IPS DF 6.9 (cell line): ENCODE data around the gene PLCH2.

Experiments used
- DNase-seq: peaks from one replicate; pipeline ENCODE4 v3.0.0-alpha.2; 2013; ENCODE audit warnings: low read depth, low spot score
- H3K27ac ChIP-seq: one replicate; pipeline ENCODE4 v1.5.1; 2013; ENCODE audit warnings: low read length, control low read depth
- H3K27me3 ChIP-seq: 2 replicates; pipeline ENCODE4 v1.6.1; 2013; ENCODE audit warnings: mild to moderate bottlenecking, low read length; ENCODE audit not compliant: control insufficient read depth, insufficient read depth
- H3K36me3 ChIP-seq: 2 replicates; pipeline ENCODE4 v1.6.1; 2013; ENCODE audit warnings: low read length; ENCODE audit not compliant: control insufficient read depth, insufficient read depth
- H3K4me1 ChIP-seq: 2 replicates; pipeline ENCODE4 v1.6.1; 2013; ENCODE audit warnings: low read length; ENCODE audit not compliant: control insufficient read depth, insufficient read depth
- H3K4me3 ChIP-seq: 2 replicates; pipeline ENCODE4 v1.5.1; 2013; ENCODE audit warnings: mild to moderate bottlenecking, low read length
- H3K9me3 ChIP-seq: 2 replicates; pipeline ENCODE4 v1.6.1; 2013; ENCODE audit warnings: low read length, inconsistent platforms; ENCODE audit not compliant: control insufficient read depth, insufficient read depth
- WGBS: extraction: QIAGEN DNeasy Blood & Tissue Kit; methylation state at CpG from one replicate; pipeline ENCODE4 v1.1.7; 2013; ENCODE audit warnings: mixed read lengths, missing lambda C conversion rate; ENCODE audit not compliant: insufficient read length, insufficient coverage; 5-methylcytosine and 5-hydroxymethylcytosine counted together

Gene PLCH2

DNA sequence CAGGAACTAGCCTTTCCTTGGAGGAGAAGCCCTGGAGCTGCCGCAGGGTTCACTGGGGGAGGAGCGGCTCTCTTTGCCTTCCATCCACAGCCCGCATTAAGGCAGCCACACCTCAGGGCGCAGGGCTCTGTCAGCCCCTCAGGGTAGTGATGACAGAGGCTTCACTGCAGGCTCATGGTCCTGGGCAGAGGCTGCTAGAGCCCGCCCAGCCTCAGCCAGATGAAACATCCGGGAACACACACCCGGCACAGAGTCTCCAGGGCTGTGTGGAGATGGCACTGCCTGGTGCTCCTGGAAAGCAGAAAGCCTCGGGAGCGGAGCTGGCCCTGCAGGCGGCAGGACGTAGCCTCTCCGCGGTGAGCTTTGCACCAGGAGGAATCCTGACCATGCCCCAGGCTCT is 34.3 kb upstream of the PLCH2 start:
- Histone ChIP-seq H3K27ac (no peak overlapping the region), H3K36me3 (no peaks in the 10 kb centered on the region; the same call in 1 of the 2 replicates), H3K4me1 (no peaks in the 10 kb centered on the region), H3K9me3 (no peaks in the 10 kb centered on the region), H3K4me3 (no peak overlapping the region), H3K27me3 (peaks cover 17% of the 10 kb centered on the region)
- DNase-seq, result no peak
- no CpG with 5 or more reads among the region's 13 CpGs for WGBS

DNA sequence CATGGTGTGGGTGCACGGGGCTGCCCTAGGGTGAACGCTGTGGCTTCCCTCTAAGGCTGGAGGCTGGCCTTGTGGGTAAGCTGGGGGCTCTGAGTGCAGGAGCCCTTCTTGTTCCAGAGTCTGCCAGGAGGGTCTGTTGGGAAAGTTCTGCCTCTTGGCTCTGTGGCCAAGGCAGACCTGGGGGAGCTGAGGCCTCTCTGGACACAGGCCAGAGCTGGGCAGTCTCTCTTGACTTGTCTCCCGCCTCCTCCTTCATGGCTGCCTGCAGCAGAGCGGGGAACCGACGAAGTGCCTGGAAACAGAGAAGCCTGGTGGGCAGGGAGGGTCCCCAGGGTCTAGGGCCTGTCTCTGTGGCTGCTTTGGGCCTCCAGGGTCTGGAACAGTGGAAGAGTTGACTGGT is 33.4 kb upstream of the PLCH2 start:
- DNase-seq, result no peak
- no CpG with 5 or more reads among the region's 6 CpGs for WGBS
- Histone ChIP-seq H3K4me3 (no peak overlapping the region), H3K4me1 (peaks cover 2% of the 10 kb centered on the region; the same call in 1 of the 2 replicates), H3K36me3 (no peaks in the 10 kb centered on the region; the same call in 1 of the 2 replicates), H3K9me3 (no peaks in the 10 kb centered on the region), H3K27ac (no peak overlapping the region), H3K27me3 (peaks cover 17% of the 10 kb centered on the region)

- Histone ChIP-seq H3K9me3 (no peaks in the 10 kb centered on the region), H3K36me3 (no peaks in the 10 kb centered on the region; the same call in 1 of the 2 replicates), H3K4me1 (peaks cover 2% of the 10 kb centered on the region; the same call in 1 of the 2 replicates), H3K27ac (no peak overlapping the region), H3K27me3 (peaks cover 17% of the 10 kb centered on the region), H3K4me3 (peak overlapping the region; percentile 14; the same call in 1 of the 2 replicates)
- WGBS, result no CpG with 5 or more reads among the region's 107 CpGs
- DNase-seq, result no peak
Observed at GRCh38 chr1:2443277-2444137, 32.6 kb upstream of the PLCH2 start.

DNA sequence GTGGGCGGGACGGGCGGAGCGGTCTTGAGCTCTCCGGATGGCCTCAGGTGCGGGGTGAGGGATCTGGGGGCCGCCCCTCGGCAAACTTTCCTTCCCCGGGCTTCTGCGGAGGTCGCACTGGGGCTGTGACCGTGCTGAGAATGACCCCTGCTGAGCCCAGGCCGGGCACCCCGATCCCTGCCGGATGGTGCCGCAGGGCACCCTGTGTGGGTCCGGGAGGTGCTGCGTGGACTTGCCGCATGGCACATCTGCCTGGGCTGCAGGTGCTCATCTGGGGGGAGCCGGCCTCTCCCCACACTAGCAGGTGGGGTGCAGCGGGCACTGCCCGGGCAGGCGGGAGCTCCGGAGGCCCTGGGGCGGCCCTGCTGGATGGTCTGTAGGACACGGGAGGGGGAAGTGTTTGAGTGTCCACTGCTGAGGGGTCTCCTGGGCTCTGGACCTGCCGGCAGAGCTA is 31.9 kb upstream of the PLCH2 start:
- Histone ChIP-seq H3K4me3 (peak overlapping the region; percentile 14; the same call in 1 of the 2 replicates), H3K4me1 (peaks cover 2% of the 10 kb centered on the region; the same call in 1 of the 2 replicates), H3K27me3 (peaks cover 17% of the 10 kb centered on the region), H3K27ac (no peak overlapping the region), H3K36me3 (no peaks in the 10 kb centered on the region; the same call in 1 of the 2 replicates), H3K9me3 (no peaks in the 10 kb centered on the region)
- no peak for DNase-seq
- no CpG with 5 or more reads among the region's 27 CpGs for WGBS

DNA sequence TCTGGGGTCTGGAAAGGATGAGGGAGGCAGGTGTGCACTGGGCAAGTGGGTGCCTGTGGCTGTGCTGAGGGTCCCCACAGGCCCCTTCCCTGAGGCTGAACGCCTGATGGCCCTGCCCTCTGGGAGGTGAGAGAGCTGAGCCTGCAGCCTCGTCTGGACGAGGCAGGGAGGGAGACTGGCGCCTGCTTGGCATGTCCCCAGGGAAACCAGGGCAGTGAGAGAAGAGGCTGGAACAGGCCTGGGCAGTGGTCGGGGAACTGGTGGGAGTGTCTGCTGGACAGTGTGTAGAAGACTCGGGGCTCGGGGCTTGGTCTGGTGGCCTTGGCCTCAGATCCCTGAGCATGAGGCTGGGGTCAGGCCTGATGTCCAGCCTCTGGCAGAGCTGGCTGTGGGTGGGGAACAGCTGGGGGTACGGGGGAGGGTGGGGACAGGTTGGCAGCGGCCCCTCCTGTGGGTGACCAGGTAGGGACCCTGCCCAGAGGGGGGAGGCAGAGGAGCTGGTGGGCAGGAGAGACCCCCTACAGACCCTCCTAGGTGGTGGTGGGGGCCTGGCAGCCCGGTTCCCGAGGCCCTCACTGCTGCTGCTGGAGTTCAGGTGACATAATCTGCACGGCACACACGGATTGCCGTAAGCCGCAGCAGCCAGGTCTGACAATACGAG is 30.8 kb upstream of the PLCH2 start:
- Histone ChIP-seq H3K4me3 (no peak overlapping the region), H3K36me3 (no peaks in the 10 kb centered on the region; the same call in 1 of the 2 replicates), H3K4me1 (peaks cover 2% of the 10 kb centered on the region; the same call in 1 of the 2 replicates), H3K9me3 (no peaks in the 10 kb centered on the region), H3K27ac (no peak overlapping the region), H3K27me3 (peaks cover 17% of the 10 kb centered on the region)
- no CpG with 5 or more reads among the region's 16 CpGs for WGBS
- no peak for DNase-seq

DNA sequence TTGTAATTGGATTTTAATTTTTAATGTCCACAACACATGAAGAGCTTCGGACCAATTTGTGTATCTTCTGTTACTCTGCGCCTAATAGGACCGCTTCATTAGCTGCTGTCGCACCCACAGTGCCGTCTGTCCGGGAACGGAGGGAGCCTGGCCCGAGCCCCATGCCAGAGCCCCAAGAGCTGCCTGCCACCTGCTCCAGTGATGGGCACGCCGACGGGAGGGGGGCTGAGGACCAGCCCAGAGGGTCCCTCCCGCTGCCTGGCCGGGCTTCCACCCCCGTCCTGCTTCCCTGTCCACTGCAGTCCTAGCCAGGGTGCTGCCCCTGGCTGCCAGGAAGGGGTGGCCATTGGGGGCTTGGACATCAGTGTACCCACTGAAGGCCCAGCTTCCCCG is 30.3 kb upstream of the PLCH2 start:
- DNase-seq, result no peak
- no peaks in the 10 kb centered on the region for H3K9me3 ChIP-seq
- H3K27me3 ChIP-seq, result peaks cover 17% of the 10 kb centered on the region
- H3K4me1 ChIP-seq, result peaks cover 2% of the 10 kb centered on the region; the same call in 1 of the 2 replicates
- H3K27ac ChIP-seq, result no peak overlapping the region
- no peak overlapping the region for H3K4me3 ChIP-seq
- no CpG with 5 or more reads among the region's 15 CpGs for WGBS
- H3K36me3 ChIP-seq, result no peaks in the 10 kb centered on the region; the same call in 1 of the 2 replicates

DNA sequence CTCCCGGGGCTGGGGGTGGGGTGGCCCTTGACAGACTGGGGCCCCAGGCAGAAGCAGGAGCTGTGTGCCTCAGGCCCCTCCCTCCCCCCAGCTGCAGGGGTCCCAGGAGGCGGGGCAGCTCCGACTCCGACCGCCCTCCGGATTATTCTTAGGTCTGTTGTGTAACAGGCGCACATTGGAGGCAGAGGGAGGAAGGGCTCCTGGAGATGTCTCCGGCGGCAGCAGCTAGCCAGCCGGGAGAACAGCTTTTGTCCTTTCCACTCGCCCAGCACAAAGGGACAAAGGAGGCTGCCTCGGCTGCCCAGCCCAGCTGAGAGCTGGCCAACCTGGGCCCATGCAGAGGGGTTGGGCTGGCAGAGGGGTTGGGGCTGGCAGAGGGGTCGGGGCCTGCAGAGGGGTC is 29.7 kb upstream of the PLCH2 start:
- DNase-seq, result no peak
- Histone ChIP-seq H3K36me3 (no peaks in the 10 kb centered on the region; the same call in 1 of the 2 replicates), H3K9me3 (no peaks in the 10 kb centered on the region), H3K4me1 (peaks cover 2% of the 10 kb centered on the region; the same call in 1 of the 2 replicates), H3K27me3 (peaks cover 17% of the 10 kb centered on the region), H3K27ac (no peak overlapping the region), H3K4me3 (no peak overlapping the region)
- no CpG with 5 or more reads among the region's 13 CpGs for WGBS

GRCh38 chr1:2446861-2447260 is 29.2 kb upstream of the PLCH2 start:
- Histone ChIP-seq H3K4me3 (no peak overlapping the region), H3K36me3 (no peaks in the 10 kb centered on the region; the same call in 1 of the 2 replicates), H3K9me3 (no peaks in the 10 kb centered on the region), H3K27ac (no peak overlapping the region), H3K4me1 (peaks cover 2% of the 10 kb centered on the region; the same call in 1 of the 2 replicates), H3K27me3 (peaks cover 17% of the 10 kb centered on the region)
- no peak for DNase-seq
- no CpG with 5 or more reads among the region's 9 CpGs for WGBS

DNA sequence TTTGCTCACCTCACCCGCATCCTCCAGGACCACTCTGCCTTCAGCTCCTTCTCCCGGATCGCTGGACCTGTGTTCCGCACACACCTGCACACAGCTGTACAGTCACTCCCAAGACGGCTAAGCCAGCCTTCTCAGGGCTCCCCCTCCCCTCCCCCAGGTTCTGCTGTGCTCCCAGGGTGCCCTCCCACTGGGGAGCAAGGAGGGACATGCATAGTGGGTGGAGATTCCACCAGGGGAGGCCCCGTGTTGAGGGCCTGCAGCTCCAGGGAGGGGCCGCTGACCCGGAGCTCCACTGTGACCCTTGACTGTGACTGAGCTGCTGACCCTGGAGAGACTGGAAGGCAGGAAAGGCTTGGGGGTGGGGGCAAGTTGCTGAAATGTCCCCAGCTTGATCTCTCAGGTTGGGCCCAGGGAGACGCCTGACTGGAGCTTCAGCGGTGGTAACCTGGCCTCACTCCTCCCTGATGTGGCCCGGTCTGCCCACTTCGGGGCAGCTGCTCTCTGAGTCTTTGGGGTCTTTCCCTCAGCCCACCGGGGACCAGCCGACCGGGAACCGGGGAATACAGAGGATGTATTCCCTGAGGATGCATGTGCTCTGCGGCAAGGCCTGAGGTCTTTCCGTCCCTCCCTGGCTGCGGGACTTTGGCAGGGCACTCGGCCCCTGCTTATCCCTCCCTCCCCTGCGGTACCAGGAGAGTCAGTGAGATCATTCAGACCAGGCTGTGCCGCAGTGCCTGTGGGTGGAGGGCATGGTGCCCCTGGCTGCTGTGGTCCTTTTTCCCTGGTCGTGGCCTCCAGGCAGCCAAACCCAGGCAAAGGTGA is 28.6 kb upstream of the PLCH2 start:
- peaks cover 13% of the 10 kb centered on the region for H3K27me3 ChIP-seq
- H3K27ac ChIP-seq, result no peak overlapping the region
- H3K9me3 ChIP-seq, result no peaks in the 10 kb centered on the region
- DNase-seq, result no peak
- H3K4me1 ChIP-seq, result peaks cover 2% of the 10 kb centered on the region; the same call in 1 of the 2 replicates
- H3K36me3 ChIP-seq, result no peaks in the 10 kb centered on the region; the same call in 1 of the 2 replicates
- no CpG with 5 or more reads among the region's 23 CpGs for WGBS
- H3K4me3 ChIP-seq, result no peak overlapping the region

GRCh38 chr1:2448098-2448445 is 28.0 kb upstream of the PLCH2 start:
- Histone ChIP-seq H3K27ac (no peak overlapping the region), H3K36me3 (no peaks in the 10 kb centered on the region; the same call in 1 of the 2 replicates), H3K27me3 (peaks cover 8% of the 10 kb centered on the region; the same call in 1 of the 2 replicates), H3K9me3 (no peaks in the 10 kb centered on the region), H3K4me3 (no peak overlapping the region), H3K4me1 (peaks cover 3% of the 10 kb centered on the region; the same call in 1 of the 2 replicates)
- no peak for DNase-seq
- WGBS, result no CpG with 5 or more reads among the region's 18 CpGs
